Ishikawa (cell line): ENCODE measurements around the gene LAMA3.

Experiments used
- CEBPB ChIP-seq: IDR thresholded peaks from 2 replicates; pipeline ENCODE4 v1.6.1; 2012
- EP300 ChIP-seq: IDR thresholded peaks from 2 replicates; pipeline ENCODE4 v1.6.1; 2012; ENCODE audit warnings: borderline replicate concordance
- TF ChIP-seq, protein P1 (sequence below): IDR thresholded peaks from 2 replicates; pipeline ENCODE4 v1.6.1; 2012

DNA sequence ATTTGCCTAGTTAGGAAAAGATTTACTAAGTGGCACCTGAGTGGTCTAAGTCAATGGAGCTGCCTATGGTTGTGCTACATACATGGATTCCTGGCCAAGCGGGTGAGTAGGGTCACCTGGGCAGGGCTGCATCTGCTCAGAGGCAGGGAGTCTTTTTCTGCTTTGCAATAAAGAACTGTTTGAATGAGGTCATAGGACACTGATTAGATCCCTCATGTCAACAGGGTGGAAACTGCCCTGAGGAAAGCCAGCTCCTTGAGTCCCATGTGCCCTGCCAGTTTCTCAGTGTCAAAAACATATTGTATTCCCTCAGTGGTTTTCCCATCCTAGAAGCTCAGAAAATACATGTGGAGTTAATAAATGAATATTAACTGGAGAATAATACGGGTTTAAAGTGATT, 4.6 kb downstream of the LAMA3 start:
- TF ChIP-seq, protein P1, sequence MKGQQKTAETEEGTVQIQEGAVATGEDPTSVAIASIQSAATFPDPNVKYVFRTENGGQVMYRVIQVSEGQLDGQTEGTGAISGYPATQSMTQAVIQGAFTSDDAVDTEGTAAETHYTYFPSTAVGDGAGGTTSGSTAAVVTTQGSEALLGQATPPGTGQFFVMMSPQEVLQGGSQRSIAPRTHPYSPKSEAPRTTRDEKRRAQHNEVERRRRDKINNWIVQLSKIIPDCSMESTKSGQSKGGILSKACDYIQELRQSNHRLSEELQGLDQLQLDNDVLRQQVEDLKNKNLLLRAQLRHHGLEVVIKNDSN: no peak
- TF ChIP-seq CEBPB (no peak), EP300 (no peak)
